ENCODE measurements around the gene NUDT7.

The NUDT7 gene

GRCh38 chr16:77782694-77783093 lies 60.4 kb downstream of the NUDT7 start:
- peak; percentile 28 for DNase-seq

DNA sequence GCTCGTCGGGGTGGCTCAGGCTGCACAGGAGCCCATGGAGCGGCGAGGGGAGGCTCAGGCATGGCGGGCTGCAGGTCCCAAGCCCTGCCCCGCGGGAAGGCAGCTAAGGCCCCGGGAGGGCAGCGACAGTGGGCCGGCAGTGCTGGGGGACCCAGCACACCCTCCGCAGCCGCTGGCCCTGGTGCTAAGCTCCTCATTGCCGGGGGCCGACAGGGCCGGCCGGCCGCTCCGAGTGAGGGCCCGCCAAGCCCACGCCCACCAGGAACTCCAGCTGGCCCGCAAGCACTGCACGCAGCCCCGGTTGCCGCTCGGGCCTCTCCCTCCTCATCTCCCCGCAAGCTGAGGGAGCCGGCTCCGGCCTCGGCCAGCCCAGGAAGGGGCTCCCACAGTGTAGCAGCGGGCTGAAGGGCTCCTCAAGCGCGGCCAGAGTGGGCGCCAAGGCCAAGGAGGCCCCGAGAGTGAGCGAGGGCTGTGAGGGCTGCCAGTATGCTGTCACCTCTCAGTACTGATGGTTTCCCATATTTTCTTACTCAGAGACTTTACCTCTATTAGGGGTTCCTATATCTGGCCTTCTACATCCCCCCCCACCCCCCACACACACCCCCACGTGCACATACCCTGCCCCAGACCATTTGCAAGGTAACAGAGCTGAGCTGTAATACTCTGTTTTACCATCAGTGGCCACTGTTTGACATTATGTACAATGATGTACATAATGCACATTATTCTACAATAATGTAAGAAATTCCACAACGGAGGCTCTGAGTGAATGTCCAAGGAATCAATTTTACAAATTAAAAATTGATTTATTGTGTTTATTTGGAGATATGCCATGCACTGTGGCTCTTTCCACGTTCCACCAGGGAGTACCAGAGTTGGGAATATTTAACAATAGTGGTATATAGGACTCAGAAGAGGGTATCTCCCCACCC lies 62.4 kb downstream of the NUDT7 start:
- peak; percentile 17 for DNase-seq

DNA sequence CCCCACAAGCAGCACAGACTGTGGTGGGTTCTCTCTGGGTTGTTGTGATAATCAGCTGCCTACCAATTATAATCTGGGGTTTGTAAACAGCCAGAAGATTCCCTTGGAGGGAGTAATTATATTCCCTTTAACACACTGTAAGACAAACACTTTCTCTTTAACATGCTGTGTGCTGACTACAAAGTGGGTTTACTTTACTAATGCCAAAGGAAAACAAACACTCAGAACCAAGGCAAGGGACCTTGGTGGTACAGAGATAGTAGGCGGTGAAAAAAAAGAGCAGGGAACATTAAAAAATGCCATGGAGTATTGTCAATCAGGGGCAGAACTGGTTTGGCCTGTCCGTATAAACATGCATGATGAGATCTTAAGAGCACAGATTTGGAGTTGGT lies 63.1 kb downstream of the NUDT7 start:
- DNase-seq, result no peak

- DNase-seq, result no peak
These were observed 64.0 kb downstream of the NUDT7 start for GRCh38 chr16:77786186-77786847.

GRCh38 chr16:77787452-77787851 lies 65.1 kb downstream of the NUDT7 start:
- DNase-seq, result no peak

- DNase-seq, result peak; percentile 3
These were observed 66.1 kb downstream of the NUDT7 start, which contains the start of gene VAT1L for GRCh38 chr16:77788181-77789084. Gene VAT1L, plus strand, starts transcription at chr16:77788564. Its CDS starts 119 bp downstream, at chr16:77788683.

DNA sequence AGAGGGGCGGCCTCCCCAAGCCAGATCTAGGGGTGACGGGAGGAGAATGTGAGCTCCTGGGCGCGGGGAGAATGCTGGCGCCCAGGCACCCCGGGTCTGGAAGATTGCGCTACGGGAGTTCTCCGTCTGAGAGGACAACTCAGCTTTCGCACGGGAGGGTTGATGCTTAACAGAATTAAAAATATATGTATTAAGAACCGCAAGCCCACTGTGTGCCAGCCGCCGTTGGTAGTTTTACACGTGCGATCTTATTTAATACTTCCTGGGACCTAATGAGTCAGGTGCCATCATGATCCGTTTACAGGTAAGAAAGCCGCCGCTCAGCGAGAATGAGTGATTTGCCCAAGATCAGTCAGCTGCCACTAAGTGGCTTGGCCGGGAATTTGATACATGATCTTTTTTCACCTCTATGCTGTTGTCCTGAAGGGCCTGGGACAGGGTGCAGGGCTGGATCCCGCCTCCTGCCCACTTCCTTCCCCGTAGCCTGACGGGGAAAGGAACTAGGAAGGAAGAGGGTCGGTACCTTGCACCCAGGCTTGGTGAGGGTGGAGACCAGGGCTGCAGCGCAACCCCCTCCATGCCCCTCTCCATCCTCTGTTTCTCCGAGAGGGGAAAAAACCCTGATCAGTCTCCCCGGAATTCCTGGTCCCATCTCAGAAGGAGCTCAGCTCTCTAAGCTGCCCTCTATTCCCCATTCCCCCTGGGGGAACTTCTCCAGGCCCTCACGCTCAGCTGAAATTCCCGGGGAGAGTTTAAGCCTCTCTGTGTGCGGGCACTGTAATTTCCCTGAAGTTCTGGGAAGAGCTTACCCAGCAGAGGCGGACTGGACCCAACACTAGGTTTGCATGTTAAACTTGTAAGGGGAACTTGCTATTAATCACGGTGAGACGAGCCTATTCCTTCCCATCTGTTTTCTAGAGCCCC lies 67.0 kb downstream of the NUDT7 start:
- DNase-seq, result no peak

DNA sequence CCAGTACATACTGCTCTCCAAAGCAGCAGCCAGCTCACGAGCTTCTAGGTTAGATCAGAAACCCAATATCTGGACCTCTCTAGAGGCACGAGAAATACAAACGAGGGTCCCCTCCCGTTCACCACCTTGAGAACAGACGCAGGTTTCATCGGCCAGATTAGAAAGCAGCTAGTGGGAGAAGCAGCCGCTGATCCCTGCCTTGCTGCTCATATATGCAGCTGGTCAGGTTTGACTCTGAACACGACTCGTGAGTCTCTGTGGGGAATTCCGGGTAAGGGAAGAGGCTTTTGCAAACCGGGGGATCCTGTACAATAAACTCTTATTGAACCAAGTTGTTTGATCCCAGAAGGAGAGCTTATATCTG lies 67.7 kb downstream of the NUDT7 start:
- DNase-seq, result peak; percentile 1

DNA sequence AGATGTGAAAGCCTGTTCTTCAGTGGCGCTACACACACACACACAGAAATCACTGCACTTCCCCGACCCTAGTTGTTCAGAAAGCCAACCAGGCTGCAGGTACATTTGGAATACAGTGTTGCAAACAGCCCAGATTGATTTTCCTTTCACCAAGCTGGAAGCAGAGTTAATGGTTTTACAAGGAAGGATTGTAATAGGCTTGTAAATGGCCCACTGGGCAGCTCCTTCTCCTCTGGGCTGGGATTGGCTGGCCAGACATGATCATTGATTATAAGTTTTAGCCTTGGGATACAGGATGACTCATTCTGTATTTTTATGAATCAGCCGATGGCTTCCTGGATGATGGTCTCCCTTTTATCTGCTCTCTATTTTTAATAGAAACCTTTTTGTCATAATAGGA lies 68.6 kb downstream of the NUDT7 start:
- DNase-seq, result no peak
